ENCODE measurements around the gene ABAT. TPM values are rescaled to one million over a fixed set of nuclear protein-coding genes. Genes with fewer than 3 reads are reported as not detected.

Gene ABAT
- total RNA-seq (2014; rRNA removed; shearing (Covaris generic); ENCODE audit: low replicate concordance) = 0.12 and 0.16 TPM in 2 replicates

DNA sequence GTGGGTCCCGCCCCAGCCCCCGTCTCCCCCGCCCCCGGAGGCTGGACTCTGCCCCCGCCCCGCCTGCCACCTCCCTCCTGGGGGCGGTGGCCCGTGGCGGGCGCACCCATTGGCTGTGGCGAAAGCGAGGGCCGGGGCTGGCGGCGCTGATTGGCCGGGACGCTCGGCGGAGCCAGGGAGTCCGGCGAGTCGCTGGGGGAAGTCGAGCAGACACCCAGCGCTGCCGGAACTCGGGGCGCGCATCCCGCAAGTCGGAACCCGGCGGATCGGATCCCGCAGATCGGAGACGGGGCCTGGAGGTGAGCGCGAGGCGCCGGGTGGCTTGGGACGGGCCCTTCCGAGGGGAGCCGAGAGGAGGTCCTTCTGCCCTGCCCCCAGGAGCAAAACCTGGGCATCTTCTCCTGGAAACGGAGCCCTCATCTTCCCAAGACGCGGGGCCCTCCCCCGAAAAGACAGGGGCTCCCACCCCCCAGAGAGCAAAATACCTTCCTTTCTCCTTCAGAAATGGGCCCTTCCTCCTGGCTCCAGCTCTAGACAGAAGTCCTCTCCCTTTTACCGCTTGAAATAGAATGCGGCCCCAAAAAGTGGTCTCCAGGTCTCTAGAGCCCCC is at the start of gene ABAT:
ABAT (plus strand) TSS at position 205 of the 610 bp plus-strand sequence. CDS start 61,123 bp downstream, outside the sequence.
- peaks cover 16% of the 10 kb centered on the region for H3K27me3 ChIP-seq
- peaks cover under 1% of the 10 kb centered on the region; the same call in 1 of the 2 replicates for H3K9me3 ChIP-seq
- no peaks in the 10 kb centered on the region for H3K36me3 ChIP-seq
- DNase-seq = peak; percentile 86
- H3K4me3 ChIP-seq = peak within 1 kb of the TSS; percentile 49

DNA sequence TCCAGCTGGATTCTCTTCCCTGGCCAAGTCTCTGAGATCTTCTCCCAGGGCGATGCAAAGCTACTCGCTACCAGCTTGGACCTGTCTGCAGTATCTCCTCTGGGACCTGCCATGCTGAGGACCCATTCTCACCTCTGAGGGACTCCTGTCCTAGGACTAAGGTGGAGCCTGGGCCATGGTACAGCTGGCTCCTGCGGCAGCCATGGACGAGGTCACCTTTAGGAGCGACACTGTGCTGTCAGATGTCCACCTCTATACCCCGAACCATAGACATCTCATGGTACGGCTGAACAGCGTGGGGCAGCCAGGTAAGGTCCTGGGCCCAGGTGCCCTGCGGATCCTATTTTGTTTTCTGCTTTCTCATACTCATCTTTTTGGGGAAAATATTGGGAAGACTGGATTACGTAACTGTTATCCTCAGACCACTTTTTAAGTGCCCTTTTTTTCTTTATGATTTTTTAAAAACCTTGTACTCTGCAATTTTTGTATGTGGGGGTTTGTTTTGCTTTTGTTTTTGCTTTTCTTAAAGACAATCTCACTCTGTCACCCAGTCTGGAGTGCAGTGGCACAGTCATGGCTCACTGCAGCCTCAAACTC is 48.8 kb upstream of the ABAT start:
- DNase-seq = no peak
- Histone ChIP-seq H3K36me3 (peaks cover 72% of the 10 kb centered on the region), H3K27me3 (no peaks in the 10 kb centered on the region), H3K4me3 (no peak overlapping the region), H3K9me3 (no peaks in the 10 kb centered on the region)

- Histone ChIP-seq H3K36me3 (peaks cover 81% of the 10 kb centered on the region), H3K27me3 (no peaks in the 10 kb centered on the region), H3K9me3 (no peaks in the 10 kb centered on the region), H3K4me3 (no peak overlapping the region)
- no peak for DNase-seq
These were observed 47.5 kb upstream of the ABAT start for GRCh38 chr16:8626946-8627345.

DNA sequence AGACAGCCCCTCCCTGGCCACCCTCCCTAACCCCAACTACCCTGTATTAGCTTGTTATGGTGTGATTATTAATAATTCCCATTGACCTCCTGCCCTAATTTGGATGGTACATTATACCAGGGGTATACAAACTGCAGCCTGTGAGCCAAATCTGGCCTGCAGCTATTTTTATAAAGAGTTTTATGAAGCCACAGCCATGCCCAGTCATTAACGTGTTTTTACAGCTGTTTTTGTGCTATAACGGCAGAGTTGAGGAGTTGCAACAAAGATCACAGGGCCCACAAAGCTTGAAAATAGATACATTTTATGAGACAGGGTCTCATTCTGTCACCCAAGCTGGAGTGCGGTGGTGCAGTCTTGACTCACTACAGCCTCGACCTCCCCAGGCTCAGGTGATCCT is 47.0 kb upstream of the ABAT start:
- no peaks in the 10 kb centered on the region for H3K9me3 ChIP-seq
- peaks cover 80% of the 10 kb centered on the region for H3K36me3 ChIP-seq
- no peak for DNase-seq
- H3K27me3 ChIP-seq = no peaks in the 10 kb centered on the region
- H3K4me3 ChIP-seq = no peak overlapping the region

DNA sequence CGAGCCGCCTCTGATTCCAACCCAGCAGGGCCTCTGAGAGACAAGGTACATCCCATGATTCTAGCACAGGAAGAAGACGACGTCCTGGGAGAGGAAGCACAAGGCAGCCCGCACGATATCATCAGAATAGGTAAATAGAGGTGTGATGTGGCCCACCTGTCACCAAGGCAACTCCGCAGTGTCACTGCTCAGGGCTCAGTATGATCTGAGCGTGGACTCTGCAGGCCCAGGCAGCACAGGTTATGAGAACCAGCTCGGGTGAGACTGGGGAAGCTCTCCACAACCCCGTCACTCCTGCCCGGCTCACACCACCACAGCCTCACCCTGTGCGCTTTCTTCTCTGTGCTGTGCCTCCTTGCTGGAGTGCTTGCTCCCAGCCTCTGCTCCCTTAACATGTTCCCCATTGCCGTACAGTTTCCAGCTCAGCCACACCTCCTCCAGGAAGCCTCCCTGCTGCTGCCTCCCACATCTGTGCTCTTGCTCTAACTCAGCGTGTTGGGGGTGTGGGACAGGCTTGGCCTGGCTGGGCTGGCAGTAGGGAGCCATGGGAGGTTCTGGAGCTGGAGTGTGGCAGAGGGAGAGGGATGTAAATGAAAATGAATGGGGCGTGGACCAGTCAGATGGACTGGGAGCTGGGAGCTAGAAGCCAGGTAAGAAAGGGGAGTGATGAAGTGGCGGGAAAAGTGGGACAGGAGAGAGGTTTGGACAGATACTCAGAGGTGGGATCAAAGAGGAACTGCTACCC is 45.3 kb upstream of the ABAT start:
- DNase-seq = no peak
- H3K4me3 ChIP-seq = no peak overlapping the region
- no peaks in the 10 kb centered on the region for H3K27me3 ChIP-seq
- peaks cover 77% of the 10 kb centered on the region for H3K36me3 ChIP-seq
- no peaks in the 10 kb centered on the region for H3K9me3 ChIP-seq

- H3K27me3 ChIP-seq = no peaks in the 10 kb centered on the region
- no peaks in the 10 kb centered on the region for H3K9me3 ChIP-seq
- H3K4me3 ChIP-seq = no peak overlapping the region
- peaks cover 73% of the 10 kb centered on the region for H3K36me3 ChIP-seq
- no peak for DNase-seq
These were observed 44.0 kb upstream of the ABAT start for GRCh38 chr16:8630255-8630953.

- no peak for DNase-seq
These were observed 43.0 kb upstream of the ABAT start for GRCh38 chr16:8631373-8631772.

DNA sequence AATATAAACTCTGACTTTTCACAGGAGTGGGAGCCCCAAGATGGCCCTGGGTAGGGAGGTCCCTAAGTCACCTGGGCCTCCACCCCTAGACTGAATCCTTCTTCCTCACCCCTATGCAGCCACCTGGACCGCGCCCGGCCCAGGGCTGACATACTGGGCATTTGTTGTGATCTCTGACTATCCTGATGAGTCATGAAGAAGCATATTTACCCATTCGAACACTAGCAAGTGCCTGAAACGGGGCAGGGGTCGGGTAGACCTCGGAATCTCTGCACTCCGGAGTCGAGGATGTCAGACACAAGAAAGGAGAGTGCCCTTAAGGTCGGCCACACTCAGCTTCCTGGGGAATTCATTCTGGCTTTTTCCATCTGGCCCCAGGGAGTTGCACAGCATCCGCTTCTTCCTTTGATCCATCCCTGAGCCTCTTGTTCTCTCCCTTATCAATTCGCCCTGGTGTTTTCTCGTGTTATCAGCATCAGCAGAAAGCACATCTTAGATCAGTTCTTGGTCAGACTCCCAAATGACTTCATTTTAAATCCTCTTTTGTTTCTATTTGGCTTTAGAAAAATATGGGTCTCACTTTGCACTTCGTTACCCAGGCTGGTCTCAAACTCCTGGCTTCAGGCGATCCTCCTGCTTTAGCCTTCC is 42.5 kb upstream of the ABAT start:
- H3K9me3 ChIP-seq = no peaks in the 10 kb centered on the region
- no peak for DNase-seq
- H3K27me3 ChIP-seq = no peaks in the 10 kb centered on the region
- no peak overlapping the region for H3K4me3 ChIP-seq
- peaks cover 65% of the 10 kb centered on the region for H3K36me3 ChIP-seq

More at GRCh38 chr16:8631373-8631772, 43.0 kb upstream of the ABAT start:
- Histone ChIP-seq H3K27me3 (no peaks in the 10 kb centered on the region), H3K4me3 (no peak overlapping the region), H3K9me3 (no peaks in the 10 kb centered on the region), H3K36me3 (peaks cover 68% of the 10 kb centered on the region)

DNA sequence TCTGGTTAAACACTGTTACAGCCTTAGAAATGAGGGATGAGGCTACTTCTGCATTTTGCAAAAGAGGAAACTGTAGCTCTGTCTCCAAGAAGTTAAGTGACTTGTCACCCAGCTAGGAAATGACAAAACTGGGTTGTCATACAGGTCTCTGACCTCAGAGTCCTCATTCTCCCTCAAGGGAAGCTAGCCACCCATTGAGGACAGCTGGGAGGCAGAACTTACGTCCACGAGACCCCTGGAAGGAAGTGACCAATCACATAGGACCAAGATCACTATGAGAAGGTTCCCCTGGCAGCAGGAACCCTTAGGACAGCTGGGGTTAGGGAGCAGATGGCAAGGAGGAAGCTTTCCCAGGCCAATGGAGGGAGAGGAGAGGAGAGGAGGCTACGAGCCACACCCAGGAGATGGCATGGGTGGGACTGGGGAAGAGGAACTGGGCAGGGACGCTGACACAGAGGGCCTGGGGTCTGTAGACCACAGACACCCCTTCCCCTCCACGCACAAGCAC is 41.7 kb upstream of the ABAT start:
- Histone ChIP-seq H3K36me3 (peaks cover 63% of the 10 kb centered on the region), H3K27me3 (no peaks in the 10 kb centered on the region), H3K4me3 (no peak overlapping the region), H3K9me3 (no peaks in the 10 kb centered on the region)
- DNase-seq = no peak

DNA sequence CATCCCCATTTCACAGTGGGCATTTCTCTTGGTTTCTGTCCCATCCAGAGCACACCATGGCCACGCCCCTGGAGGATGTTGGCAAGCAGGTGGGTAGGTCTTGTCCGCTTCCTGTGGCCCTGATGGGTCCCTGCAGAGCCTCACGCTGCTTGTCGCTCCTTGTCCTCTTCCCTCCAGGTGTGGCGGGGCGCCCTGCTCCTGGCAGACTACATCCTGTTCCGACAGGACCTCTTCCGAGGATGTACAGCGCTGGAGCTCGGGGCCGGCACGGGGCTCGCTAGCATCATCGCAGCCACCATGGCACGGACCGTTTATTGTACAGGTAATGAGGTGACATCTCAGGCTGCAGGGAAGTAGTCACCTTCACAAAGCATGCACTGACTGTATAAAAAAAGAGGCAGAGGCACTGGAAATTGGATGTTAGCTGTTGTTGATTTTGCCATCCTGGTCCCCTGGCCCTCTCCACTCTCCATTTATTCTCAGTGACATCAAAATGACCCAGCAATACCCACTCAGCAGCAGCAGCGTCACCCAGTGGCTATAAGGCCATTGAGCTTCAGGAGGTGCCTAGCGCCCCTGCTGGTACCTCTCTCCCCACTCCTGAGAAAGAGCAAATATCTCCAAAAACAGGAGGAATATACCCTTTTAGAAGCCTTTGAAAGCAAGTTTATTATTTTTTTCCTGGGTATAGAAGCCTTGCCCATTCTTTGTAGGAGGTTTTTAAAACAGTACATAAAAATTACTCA is 39.3 kb upstream of the ABAT start:
- Histone ChIP-seq H3K36me3 (peaks cover 60% of the 10 kb centered on the region), H3K9me3 (no peaks in the 10 kb centered on the region), H3K4me3 (no peak overlapping the region), H3K27me3 (no peaks in the 10 kb centered on the region)
- no peak for DNase-seq

DNA sequence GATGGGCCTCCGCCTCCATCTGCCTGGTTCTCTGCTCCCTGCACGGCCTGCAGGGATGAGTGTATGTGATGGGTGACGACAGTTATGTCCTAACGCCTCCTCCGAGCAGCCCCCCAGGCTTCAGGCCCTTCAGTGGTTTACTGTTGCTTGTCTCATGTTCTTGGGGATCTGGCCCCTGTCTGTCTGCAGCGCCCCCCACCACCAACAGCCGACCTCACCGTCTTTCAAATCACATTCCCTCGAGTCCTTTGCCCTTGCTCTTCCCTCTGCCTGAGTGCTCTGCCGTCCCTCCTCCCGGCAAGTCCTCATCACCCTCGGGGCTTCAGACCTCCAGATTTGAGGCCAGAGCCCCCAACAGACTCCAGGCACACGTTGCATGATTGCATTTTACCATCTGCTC is 34.7 kb upstream of the ABAT start:
- peaks cover 70% of the 10 kb centered on the region for H3K36me3 ChIP-seq
- no peak for DNase-seq
- H3K9me3 ChIP-seq = no peaks in the 10 kb centered on the region
- H3K27me3 ChIP-seq = no peaks in the 10 kb centered on the region
- no peak overlapping the region for H3K4me3 ChIP-seq

- Histone ChIP-seq H3K4me3 (no peak overlapping the region), H3K27me3 (no peaks in the 10 kb centered on the region), H3K9me3 (no peaks in the 10 kb centered on the region), H3K36me3 (peaks cover 72% of the 10 kb centered on the region)
- DNase-seq = no peak
These were observed 32.7 kb upstream of the ABAT start for GRCh38 chr16:8641671-8642070.

DNA sequence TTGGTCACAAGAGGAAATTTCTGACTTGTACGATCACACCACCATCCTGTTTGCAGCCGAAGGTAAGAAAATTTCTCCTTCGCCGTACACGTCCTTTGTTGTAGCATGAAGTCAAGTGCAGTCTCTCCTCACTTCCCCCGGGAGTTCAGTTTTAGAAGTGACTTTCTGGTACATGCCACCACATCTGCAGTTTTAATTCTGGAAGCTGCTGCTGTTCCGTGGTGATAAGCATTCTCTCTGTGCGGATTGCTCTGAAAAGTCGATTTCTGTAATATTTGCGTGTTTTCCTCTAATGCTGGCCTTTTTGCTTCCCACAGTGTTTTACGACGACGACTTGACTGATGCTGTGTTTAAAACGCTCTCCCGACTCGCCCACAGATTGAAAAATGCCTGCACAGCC is 32.3 kb upstream of the ABAT start:
- no peak overlapping the region for H3K4me3 ChIP-seq
- H3K27me3 ChIP-seq = no peaks in the 10 kb centered on the region
- H3K9me3 ChIP-seq = no peaks in the 10 kb centered on the region
- H3K36me3 ChIP-seq = peaks cover 76% of the 10 kb centered on the region
- no peak for DNase-seq

DNA sequence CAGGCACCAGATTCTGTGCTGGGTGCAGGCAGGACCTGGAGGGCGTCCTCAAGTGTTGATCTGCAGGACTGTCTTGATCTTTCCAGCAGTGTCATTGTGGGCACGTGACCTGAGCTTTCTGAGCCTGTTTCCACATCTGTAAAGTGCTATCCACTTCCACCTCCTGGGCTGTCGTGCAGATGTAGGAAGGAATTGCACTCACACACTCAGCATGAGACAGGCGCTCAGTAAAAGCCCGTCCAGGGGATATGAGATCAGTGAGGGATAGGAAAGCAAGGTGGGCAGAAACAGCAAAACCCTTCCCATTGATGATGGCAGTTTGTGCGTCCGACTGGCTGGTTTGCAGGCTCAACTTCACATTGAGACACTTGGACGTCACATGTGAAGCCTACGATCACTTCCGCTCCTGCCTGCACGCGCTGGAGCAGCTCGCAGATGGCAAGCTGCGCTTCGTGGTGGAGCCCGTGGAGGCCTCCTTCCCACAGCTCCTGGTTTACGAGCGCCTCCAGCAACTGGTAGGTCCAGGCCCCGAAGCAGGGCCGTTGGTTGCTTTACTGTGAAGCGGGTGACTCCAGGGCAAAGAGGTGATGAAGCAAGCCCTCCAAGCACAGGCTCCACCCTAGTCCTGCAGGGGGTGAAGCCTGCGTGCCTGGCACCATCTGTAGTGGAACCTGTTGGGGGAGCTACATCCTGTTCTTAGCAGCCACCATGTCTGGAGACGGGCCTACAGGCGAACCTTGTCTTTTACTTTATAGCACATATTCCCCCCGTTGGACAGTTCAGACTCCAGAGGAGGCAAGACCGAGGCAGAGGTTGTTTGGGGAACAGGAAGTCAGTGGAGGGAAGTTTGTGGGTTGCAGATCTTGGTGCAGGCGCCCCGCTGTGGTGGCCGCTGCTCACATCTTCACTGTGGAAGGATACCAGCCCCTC is 29.9 kb upstream of the ABAT start:
- DNase-seq = no peak
- Histone ChIP-seq H3K36me3 (peaks cover 64% of the 10 kb centered on the region), H3K4me3 (no peak overlapping the region)

DNA sequence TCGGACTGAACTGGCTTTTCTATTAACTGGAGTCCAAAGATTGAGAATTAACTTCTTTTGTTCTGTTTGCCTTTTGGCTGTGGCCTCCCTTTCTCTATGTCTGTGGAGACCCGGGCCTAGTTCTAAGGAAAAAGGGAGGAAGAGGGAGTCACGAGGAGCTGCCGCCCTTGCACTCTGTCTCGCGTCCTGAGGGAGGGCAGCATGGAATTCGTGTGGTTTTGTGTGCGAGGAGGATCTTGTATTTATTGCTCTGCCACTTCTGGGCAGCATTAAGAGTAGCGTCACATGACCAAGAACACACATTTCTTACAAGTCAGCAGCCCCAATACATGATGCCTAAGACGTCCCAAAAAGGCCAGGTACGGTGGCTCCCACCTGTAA is 29.3 kb upstream of the ABAT start:
- no peak overlapping the region for H3K4me3 ChIP-seq
- no peaks in the 10 kb centered on the region for H3K27me3 ChIP-seq
- peaks cover 59% of the 10 kb centered on the region for H3K36me3 ChIP-seq
- no peak for DNase-seq
- no peaks in the 10 kb centered on the region for H3K9me3 ChIP-seq

More for the DNA sequence above, 29.9 kb upstream of the ABAT start:
- Histone ChIP-seq H3K27me3 (no peaks in the 10 kb centered on the region), H3K9me3 (no peaks in the 10 kb centered on the region)
